Raji (cell line): ENCODE measurements around the gene PATL2.

Source experiments
- POLR2A ChIP-seq: IDR thresholded peaks from 2 replicates; pipeline ENCODE4 v1.6.1; 2011; ENCODE audit warnings: low read depth, low read length, control low read depth; ENCODE audit not compliant: insufficient read depth

PATL2 gene

GRCh38 chr15:44666210-44667038 lies 44.7 kb downstream of the PATL2 start:
- TF ChIP-seq POLR2A, result peak; percentile 39; the same call in 1 of the 2 replicates

- peak; percentile 94 for TF ChIP-seq POLR2A
These were observed 47.5 kb downstream of the PATL2 start, which contains the start of gene SPG11 for GRCh38 chr15:44663410-44664308. TSS of gene SPG11 (minus strand) at chr15:44663662. CDS start at chr15:44663647, 15 bp downstream.

GRCh38 chr15:44662478-44663409 lies 48.4 kb downstream of the PATL2 start:
- peak; percentile 45; the same call in 1 of the 2 replicates for TF ChIP-seq POLR2A

- TF ChIP-seq POLR2A, result no peak
These were observed 49.5 kb downstream of the PATL2 start for GRCh38 chr15:44661576-44661975.

- TF ChIP-seq POLR2A, result no peak
These were observed 52.1 kb downstream of the PATL2 start for GRCh38 chr15:44659056-44659455.

- no peak for TF ChIP-seq POLR2A
These were observed 53.7 kb downstream of the PATL2 start for GRCh38 chr15:44657378-44657777.

- no peak for TF ChIP-seq POLR2A
These were observed 54.2 kb downstream of the PATL2 start for GRCh38 chr15:44656913-44657312.

- TF ChIP-seq POLR2A, result no peak
These were observed 54.8 kb downstream of the PATL2 start for GRCh38 chr15:44656298-44656697.

GRCh38 chr15:44654858-44655257 lies 56.3 kb downstream of the PATL2 start:
- no peak for TF ChIP-seq POLR2A

- no peak for TF ChIP-seq POLR2A
These were observed 63.5 kb downstream of the PATL2 start for GRCh38 chr15:44647637-44648036.

GRCh38 chr15:44647036-44647435 lies 64.1 kb downstream of the PATL2 start:
- no peak for TF ChIP-seq POLR2A

GRCh38 chr15:44646460-44646859 lies 64.7 kb downstream of the PATL2 start:
- no peak for TF ChIP-seq POLR2A

GRCh38 chr15:44641651-44642050 lies 69.5 kb downstream of the PATL2 start:
- no peak for TF ChIP-seq POLR2A

GRCh38 chr15:44636976-44637375 lies 74.1 kb downstream of the PATL2 start:
- no peak for TF ChIP-seq POLR2A

- TF ChIP-seq POLR2A, result no peak
These were observed 77.5 kb downstream of the PATL2 start for GRCh38 chr15:44633603-44634002.
